ENCODE results near the gene IL19. TPM values are rescaled to one million over a fixed set of nuclear protein-coding genes. Genes with fewer than 3 reads are reported as not detected.

The IL19 gene
- total RNA-seq, 2 experiments from 2014 or later, result not detected

DNA sequence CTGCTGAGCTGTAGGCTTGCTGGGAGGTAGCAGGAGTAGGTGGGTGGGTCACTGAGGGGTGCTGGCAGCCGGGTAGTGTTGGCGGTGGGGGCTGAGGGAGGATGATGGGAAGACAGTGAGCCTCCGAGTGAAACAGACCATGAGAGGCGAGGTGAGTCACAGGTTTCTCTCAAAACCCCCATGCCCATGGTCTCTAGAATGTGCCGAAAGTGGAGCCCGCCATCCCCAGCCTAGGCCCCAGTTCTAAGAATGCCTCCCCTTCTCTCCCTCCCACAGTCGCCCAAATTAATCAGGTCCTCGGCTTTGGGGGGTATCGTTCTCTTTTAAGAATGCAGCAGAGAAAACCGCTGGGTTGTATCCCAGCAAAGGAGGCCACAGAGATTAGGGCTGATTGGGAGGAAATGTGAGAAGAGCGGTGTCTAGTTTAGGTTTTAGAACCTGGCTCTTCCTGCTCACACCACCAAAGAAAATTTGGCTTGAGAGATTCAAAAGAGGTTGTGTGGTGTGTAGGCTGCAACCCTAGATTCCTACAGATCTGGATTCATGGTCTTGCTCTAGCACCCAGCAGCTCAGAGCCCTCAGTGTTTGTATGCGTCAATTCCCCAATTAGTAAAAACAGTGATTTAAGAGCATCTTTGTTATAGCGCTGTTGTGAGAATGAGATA, 27.7 kb upstream of the IL19 start:
- no peak for DNase-seq (ENCODE audit: low spot score)
- CTCF ChIA-PET (ENCODE audit: unreplicated experiment), result no interaction called here

DNA sequence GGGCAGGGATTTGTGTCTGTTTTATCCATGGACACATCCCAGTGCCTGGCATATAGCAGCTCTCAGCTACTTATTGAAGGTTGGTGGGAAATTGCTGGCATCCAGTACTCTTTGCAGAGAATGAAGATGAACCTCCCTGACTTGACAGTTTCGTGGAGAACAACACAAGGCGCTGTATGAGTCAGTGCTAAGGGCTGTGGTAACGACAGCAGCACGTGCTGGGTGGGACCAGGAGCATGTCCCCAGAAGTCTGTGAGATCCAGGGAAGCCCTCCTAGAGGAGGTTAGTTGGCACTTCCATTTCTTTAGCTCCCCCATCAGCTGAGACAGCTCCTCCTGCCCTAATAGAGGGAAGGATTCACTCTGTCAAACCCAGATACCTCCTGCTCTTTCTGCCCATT, 25.9 kb upstream of the IL19 start:
- no TSS peak for BruUV-seq (replicated peaks)
- TF ChIP-seq CTCF (conservative IDR thresholded peaks at IDR 0.05; ENCODE audit: low read length), result no peak
- TF ChIP-seq EZH2phosphoT487 (IDR thresholded peaks at IDR 0.05; ENCODE audit: borderline replicate concordance, low read depth, low read length), result no peak
- POLR2A ChIA-PET, result interaction anchor here (0.7 to 1.0 kb wide), 2 partner anchors 172 to 242 kb away, joined by 3 read pairs; no protein-coding TSS in a partner anchor
- CTCF ChIA-PET (ENCODE audit: unreplicated experiment), result interaction anchor here (0.6 kb wide), 1 partner anchor 38 kb away, joined by 3 read pairs; no protein-coding TSS in a partner anchor
- Histone ChIP-seq H3K27ac (ENCODE audit: low read depth, low read length, poor library complexity, severe bottlenecking) (no peak overlapping the region), H3K4me3 (ENCODE audit: low read depth, low read length, poor library complexity, severe bottlenecking) (no peak overlapping the region), H3K36me3 (ENCODE audit: insufficient read depth, low read length) (no peaks in the 10 kb centered on the region), H3K4me2 (ENCODE audit: low read length) (no peak overlapping the region), H3K4me1 (ENCODE audit: insufficient read depth, low read length, poor library complexity, severe bottlenecking) (peaks cover 21% of the 10 kb centered on the region), H4K20me1 (ENCODE audit: insufficient read depth, low read length) (no peaks in the 10 kb centered on the region), H3K79me2 (ENCODE audit: insufficient read depth, low read depth, low read length) (no peaks in the 10 kb centered on the region), H3K9me3 (ENCODE audit: low read length) (no peaks in the 10 kb centered on the region), H2AFZ (ENCODE audit: low read length) (no peak overlapping the region), H3K9me2 (ENCODE audit: insufficient read depth, low read length) (no peaks in the 10 kb centered on the region)
- intact Hi-C loops (cut with micrococcal nuclease; ENCODE audit: unreplicated experiment), result no loop called here
- no peak for DNase-seq (ENCODE audit: low spot score)

More for the DNA sequence above, 27.7 kb upstream of the IL19 start:
- H2AFZ ChIP-seq (ENCODE audit: low read length), result no peak overlapping the region
- intact Hi-C loops (cut with micrococcal nuclease; ENCODE audit: unreplicated experiment), result no loop called here
- no peak overlapping the region for H3K4me2 ChIP-seq (ENCODE audit: low read length)
- no peaks in the 10 kb centered on the region for H3K79me2 ChIP-seq (ENCODE audit: insufficient read depth, low read depth, low read length)
- no peak overlapping the region for H3K4me3 ChIP-seq (ENCODE audit: low read depth, low read length, poor library complexity, severe bottlenecking)
- H3K4me1 ChIP-seq (ENCODE audit: insufficient read depth, low read length, poor library complexity, severe bottlenecking), result peaks cover 39% of the 10 kb centered on the region
- no peaks in the 10 kb centered on the region for H3K36me3 ChIP-seq (ENCODE audit: insufficient read depth, low read length)
- H4K20me1 ChIP-seq (ENCODE audit: insufficient read depth, low read length), result no peaks in the 10 kb centered on the region
- POLR2A ChIA-PET, result interaction anchor here (1.1 kb wide), 1 partner anchor 16 kb away, joined by 3 read pairs; no protein-coding TSS in a partner anchor
- no peaks in the 10 kb centered on the region for H3K9me2 ChIP-seq (ENCODE audit: insufficient read depth, low read length)
- no peak overlapping the region for H3K27ac ChIP-seq (ENCODE audit: low read depth, low read length, poor library complexity, severe bottlenecking)
- no TSS peak for BruUV-seq (replicated peaks)
- H3K9me3 ChIP-seq (ENCODE audit: low read length), result no peaks in the 10 kb centered on the region
- TF ChIP-seq EZH2phosphoT487 (IDR thresholded peaks at IDR 0.05; ENCODE audit: borderline replicate concordance, low read depth, low read length), result no peak
- no peak for TF ChIP-seq CTCF (conservative IDR thresholded peaks at IDR 0.05; ENCODE audit: low read length)

- H3K9me3 ChIP-seq (ENCODE audit: low read length), result no peaks in the 10 kb centered on the region
- BruUV-seq (replicated peaks), result no TSS peak
- H3K27ac ChIP-seq (ENCODE audit: low read depth, low read length, poor library complexity, severe bottlenecking), result no peak overlapping the region
- no peak overlapping the region for H3K4me3 ChIP-seq (ENCODE audit: low read depth, low read length, poor library complexity, severe bottlenecking)
- H3K36me3 ChIP-seq (ENCODE audit: insufficient read depth, low read length), result no peaks in the 10 kb centered on the region
- POLR2A ChIA-PET, result interaction anchor here (0.7 to 1.0 kb wide), 6 partner anchors 31 to 1131 kb away, joined by 3 to 5 read pairs (median 3); no protein-coding TSS in a partner anchor
- H3K4me1 ChIP-seq (ENCODE audit: insufficient read depth, low read length, poor library complexity, severe bottlenecking), result peaks cover 15% of the 10 kb centered on the region
- no peak for DNase-seq (ENCODE audit: low spot score)
- no peak overlapping the region for H2AFZ ChIP-seq (ENCODE audit: low read length)
- CTCF ChIA-PET (ENCODE audit: unreplicated experiment), result interaction anchor here (0.6 kb wide), 1 partner anchor 37 kb away, joined by 3 read pairs; no protein-coding TSS in a partner anchor
- no peaks in the 10 kb centered on the region for H3K9me2 ChIP-seq (ENCODE audit: insufficient read depth, low read length)
- H3K79me2 ChIP-seq (ENCODE audit: insufficient read depth, low read depth, low read length), result no peaks in the 10 kb centered on the region
- intact Hi-C loops (cut with micrococcal nuclease; ENCODE audit: unreplicated experiment), result no loop called here
- no peak for TF ChIP-seq CTCF (conservative IDR thresholded peaks at IDR 0.05; ENCODE audit: low read length)
- no peak for TF ChIP-seq EZH2phosphoT487 (IDR thresholded peaks at IDR 0.05; ENCODE audit: borderline replicate concordance, low read depth, low read length)
- no peaks in the 10 kb centered on the region for H4K20me1 ChIP-seq (ENCODE audit: insufficient read depth, low read length)
- no peak overlapping the region for H3K4me2 ChIP-seq (ENCODE audit: low read length)
Observed at GRCh38 chr1:206745301-206745700, 25.3 kb upstream of the IL19 start.

Measured in OCI-LY7 (cell line).